Measurements from ENCODE around the gene TSPAN12.

- TF ChIP-seq CTCF (IDR thresholded peaks at IDR 0.05) (no peak), POLR2A (IDR thresholded peaks at IDR 0.05) (no peak)
Observed at GRCh38 chr7:120783273-120783672, 74.7 kb downstream of the TSPAN12 start.
